NOMO-1 (cell line): ENCODE data around the gene DLK1.
A peak's percentile ranks its signal among the peaks of the same experiment; 100 is the strongest.

Experiments used
- DNase-seq, 2 experiments: peaks; one replicate each; lab custom pipeline; 2025; ENCODE audit not compliant: unreplicated experiment in 2 of 2; lab: John Stamatoyannopoulos, UW

The DLK1 gene

DNA sequence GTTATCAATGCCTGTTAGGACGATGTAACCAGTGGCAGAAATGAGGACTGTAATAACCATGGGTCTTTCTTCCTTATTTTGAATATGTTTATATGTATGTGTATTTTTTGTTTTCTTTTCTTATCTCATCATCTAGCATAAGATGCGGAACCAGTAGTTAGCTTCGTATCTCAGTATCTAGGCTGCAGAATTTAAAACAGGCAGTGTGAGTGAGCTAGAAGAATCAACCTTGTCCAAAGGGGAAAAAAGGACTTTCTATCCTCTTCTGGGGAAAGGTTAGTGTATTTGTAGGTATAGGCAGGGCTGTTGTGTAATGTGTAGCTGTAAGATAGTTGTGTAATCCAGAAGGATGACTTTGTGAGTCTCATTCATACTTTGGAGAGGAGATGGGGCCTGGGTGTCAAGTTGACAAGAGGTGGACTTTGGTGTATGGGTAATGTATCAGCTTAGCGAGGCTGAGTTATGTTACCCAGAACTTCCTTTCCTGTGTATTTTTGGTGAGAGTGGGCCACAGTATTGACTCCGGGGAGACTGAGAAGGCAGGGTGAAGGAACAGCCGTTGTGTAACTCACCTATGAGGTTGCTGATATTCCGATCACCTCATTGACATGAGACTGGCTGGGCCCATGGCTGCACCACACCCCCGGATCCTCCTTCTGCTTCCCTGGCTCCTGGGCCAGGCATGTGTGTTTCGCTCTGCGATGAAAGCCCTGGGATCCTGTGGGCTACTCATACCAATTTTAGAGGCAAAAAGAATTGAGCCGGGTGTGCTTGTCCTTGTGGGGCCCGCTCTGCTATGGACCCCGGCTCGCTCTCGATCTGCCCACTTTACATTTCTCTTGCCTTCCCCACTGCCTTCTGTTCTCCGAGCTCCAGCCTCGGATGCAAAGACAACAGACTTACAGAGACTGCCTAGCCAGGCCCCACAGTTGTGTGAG is 24.3 kb downstream of the DLK1 start:
- DNase-seq: no peak

DNA sequence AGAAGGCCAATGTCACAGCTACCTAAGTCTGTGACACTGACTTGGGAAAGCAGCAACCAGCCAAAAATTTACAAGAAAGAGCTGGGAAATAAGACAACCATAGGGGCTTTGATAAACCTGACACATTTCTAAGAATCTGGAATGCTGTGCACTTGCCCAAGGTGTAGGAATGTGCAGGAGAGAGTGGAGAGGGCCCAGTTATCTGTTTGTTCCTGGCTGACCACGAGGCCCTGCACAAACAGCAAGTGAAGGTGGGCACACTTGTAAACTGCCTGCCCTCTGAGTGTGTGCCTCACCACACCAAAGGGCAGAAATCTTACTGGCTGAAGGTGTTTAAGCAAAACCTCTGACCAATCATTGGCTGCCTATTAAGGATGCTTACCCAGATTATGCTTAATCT is 27.3 kb downstream of the DLK1 start:
- DNase-seq: no peak

DNA sequence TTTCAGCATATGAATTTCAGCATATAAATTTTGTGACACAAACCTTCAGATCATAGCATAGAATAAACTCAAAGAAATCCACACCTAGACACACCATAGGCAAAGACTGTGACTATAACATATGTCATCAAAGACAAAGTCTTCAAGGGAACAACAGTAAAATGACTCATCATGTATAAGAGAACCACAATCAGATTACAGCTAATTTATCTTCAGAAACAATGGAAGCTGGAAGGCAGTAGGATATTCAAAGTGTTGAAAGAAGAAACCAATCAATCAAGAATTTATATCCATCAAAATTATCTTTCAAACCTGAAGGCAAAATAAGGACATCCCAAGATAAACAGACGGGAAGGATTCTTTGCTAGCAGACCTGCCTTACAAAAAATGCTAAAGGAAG is 29.0 kb downstream of the DLK1 start:
- DNase-seq: no peak

DNA sequence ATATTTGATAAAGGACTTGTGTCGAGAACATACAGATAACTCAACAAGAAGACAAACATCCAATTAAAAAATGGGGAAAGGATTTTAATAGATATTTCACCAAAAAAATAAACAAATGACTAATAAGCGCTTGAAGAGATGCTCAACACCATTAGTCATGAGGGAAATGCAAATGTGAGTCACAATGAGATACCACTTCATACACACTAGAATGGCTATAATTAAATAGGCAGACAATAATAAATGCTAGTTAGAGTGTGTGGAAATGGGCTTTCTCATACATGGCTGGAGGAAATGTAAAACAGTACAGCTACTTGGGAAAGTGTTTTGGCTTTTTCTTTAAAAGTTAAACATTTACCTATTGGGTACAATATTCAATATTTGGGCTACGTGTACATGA is 34.8 kb downstream of the DLK1 start:
- no peak for DNase-seq

DNA sequence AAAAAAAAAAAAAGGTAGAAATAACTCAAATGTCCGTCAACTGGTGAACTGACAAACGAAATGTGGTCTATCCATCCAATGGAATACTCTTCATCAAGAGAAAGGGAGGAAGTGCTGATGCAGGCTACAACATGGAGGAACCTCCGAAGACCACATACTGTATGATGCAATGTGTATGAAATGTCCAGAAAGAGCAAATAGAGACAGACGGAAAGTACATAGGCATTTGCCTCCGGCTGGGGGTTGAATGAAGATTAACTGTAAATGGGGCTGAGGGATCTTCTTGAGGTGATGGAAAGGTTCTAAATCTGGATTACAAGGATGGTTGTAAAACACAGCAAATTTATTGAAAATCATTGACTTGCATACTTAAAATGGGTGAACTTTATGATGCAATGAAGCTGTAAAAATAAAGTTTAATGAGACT is 35.4 kb downstream of the DLK1 start:
- peak; percentile 26 to 66 for DNase-seq

DNA sequence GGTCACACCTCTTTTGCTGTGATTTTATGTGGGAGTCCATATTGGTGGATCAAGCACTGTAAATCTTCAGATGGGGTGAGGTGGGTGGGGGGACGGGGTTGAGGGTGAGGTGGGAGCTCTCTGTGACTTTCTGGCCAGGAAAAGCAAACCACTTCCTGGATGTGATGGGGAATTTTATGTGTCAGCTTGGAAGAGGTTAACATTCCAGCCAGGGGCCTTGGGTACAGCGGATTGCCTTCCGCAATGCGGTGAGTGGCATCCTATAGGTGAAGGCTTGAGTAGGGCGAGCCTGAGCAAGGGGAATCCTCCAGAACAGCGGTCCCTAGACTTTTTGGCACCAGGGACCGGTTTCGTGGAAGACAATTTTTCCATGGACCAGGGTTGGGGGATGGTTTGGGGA is 36.2 kb downstream of the DLK1 start:
- no peak for DNase-seq

DNA sequence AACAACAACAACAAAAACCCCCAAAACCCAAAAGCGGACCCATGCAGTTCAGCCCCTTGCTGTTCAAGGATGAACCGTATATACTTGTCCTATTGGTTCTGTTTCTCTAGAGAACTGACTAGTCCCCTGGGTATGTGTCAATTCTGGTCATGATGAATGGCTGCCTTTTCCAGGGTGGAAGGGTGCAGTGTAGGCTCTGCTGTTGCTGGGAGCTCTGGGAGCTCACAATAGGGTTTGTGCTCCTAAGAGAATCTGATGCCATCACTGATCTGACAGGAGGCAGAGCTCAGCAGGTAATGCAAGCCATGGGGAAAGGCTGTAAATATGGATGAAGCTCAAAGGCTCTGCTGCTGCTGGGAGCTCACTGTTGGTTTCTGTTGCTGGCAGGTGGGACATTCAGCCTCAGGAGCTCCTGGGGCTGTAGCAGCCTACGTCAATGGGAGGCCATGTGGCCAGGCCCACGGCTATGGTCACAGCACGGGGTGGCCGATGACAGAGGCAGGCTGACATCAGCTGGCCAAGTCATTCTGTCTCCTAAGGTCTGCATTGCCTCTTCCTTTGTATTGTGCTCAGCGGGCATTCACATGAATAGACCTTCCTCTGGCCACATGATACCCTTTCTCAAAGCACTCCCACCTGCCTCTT is 37.9 kb downstream of the DLK1 start:
- DNase-seq: no peak

DNA sequence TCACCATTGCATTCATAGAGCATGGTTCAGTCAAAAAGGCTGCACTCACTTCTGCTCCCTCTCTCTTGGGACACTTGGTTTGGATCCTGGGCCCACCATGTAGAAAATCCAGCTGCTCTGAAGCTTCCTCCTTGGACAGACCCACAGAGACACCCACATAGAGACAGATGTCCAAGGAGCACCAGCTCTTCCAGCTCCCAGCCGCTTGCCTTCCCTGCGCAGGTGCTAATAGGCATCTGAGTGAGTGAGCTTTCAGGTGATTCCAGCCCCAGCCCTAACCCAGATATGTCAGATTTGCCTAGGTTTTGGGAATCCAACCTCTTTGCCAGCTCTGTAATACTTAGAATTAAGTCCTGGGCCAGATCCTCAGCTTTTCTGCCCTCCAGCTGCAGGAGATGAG is 38.6 kb downstream of the DLK1 start:
- no peak for DNase-seq

DNA sequence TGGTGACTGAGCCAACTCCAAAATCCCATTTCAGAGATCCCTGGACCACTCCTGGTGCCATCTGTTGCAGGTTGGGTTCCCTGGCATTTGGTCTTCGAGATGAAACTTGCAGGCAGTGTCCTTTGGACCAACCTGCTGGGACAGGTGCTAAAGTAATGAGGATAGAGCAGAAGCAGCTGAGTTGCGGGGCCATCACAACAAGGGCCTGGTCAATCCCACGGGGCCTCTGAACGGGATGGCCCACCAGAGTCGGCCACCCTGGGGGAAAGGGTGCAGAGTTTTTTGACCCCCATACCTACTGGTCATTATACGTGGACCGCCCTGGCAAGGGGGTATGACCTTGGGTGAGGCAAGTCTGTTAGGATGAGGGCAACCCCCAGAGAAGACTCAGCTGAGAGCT is 39.3 kb downstream of the DLK1 start:
- no peak for DNase-seq

DNA sequence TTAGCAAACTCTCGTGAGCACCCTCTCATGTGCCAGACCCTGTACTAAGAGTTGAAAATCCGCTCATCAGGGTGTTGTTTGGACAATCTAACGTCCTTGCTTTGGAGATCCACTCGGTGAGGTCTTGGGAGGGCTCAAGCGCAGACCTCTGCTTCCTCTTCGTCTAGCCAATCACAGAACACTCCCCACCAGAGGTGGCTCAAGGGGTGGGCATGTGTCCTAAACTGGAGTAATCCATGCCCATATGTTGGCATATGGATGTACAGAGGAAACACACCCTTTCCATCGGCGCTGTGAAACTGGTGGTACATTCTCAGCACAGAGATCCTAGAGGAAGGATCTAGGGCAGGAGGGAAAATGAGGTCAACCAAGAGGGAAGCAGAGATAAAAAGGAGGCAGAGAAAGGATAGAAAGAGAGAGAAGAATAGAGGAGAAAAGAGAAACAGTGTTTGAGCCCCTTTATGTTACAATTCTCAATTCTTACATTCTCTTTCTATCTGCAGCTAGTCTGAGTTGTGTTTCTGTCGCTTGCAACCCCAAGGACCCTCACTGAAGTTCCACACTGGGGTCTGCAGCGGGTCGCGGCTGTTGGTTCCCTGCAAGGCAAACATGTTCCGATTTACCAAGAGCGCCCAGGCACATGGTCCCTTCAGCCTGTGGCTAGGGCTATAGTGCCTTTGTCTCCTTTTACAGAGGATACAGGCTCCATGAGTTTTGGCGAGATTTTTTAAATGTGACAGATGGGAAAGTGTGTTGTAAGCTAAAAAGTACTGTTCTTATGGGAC is 40.5 kb downstream of the DLK1 start:
- DNase-seq: no peak

DNA sequence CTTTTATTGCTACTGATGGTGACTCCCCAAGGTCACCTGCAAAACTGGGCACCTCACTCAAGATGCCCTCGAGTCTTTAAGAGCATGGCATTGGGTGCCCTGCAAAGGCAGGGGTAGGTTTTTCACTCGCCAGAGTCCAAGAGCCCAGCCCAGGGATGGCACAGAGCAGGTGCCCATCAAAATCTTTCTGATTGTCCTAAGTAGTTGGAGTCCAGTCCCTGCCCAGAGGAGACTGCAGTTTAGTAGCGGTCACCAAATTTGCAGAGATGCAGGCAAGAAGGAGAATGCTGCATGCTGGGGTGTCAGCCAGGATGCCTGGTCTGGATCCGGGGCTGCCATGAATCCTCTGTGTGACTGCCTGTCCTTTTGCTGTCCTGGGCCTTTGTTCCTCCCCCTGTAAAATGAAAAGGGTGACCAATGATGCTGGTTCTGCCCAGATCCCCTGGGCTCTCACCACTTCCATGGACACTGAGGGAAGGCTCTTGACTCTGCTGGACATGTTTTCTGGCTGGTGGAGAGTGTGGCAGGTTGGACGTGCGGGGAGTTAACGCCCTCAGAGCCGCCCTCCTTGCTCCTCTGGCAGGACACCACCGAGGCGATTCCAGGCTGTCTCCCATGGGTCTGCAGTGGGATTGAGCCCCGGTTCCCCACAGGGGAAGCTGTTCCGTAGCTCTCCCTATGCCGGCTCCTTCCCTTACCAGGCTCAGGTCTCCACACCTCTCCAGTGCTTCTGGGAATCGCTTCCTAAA is 41.3 kb downstream of the DLK1 start:
- DNase-seq: no peak

DNA sequence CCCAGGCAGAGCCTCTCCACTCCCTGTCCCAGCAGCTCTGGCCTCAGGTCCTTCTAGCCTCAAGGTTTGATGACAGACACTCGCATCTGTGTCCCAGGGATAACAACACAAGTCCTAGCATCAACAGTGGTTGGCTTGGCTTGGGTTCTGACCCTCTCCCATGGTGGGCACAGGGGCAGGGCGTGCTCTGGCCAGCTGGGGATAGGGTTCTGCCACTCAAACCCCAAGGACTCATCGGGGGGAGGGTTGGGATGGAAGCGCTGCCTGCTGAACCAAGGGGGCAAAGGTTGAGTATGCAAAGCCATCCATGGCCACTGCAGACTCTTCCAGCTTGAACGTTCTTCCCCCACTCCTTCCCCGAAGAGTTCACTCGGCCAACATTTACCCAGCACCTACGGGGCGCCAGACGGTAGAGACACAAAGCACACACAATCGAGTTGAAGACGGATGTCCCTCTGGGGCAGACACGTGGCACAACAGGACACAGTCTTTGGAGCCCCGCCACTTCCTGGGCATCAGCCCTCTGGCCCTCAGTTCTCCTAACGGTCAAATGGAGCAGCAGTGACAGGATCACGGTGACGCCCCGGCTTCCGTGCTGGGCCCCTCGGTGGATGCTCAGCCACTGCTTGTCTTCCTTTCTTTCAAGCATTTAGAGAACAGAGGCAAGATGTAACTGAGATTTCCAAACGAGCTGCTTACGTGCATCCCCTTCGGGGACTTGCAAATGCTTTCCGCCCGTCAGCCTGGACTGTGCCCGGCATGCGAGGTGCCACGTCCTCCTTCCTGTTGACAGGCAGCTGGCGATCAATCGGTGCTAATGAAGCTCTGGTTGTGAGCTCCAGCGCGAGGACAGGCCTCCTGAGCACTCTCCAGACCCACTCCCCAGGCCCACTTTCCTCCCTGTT is 42.6 kb downstream of the DLK1 start:
- no peak for DNase-seq

DNA sequence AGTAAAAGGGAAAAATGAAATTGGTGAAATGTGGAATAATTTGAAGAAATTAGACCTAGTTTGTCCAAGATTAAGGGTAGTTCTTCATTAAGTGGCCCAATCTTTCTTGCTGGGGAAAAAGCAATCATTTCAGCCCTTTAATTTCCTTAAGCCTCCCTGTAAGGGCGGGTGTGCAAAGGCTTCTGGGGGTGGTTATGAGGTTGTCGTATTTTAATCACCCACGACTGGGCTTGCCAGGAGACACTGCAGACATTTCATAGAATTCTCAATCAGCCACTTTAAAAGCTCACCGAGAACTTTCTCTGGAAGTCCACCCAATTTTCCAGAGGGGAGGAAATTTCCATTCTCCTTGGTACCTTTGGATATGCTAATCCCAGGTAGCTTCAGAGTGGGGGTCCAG is 43.4 kb downstream of the DLK1 start:
- no peak for DNase-seq

DNA sequence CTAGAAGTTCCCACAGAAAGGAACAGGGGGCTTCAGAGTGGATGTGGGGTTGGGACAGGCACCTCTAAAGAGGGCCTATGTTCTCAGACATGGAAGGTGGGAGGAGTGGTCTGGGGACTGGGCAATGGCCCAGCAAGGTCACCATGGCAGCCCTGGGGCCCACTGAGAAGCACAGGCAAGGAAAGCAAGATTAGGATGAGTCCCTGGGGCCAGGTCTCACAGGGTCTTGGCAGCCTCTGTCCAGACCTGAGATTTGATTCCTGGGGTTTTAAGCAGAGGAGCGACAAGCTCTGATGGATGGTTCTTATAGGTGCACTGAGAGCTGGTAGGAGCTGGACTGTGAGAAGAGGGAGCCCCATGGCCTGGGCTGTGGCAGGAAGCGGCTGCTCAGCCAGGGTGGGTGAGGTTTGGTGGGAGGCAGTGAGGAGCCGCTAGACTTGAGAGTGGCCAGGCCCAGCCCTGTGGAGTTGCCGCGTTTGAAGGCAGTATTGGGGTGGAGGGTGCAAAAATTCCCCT is 44.0 kb downstream of the DLK1 start:
- DNase-seq: no peak

DNA sequence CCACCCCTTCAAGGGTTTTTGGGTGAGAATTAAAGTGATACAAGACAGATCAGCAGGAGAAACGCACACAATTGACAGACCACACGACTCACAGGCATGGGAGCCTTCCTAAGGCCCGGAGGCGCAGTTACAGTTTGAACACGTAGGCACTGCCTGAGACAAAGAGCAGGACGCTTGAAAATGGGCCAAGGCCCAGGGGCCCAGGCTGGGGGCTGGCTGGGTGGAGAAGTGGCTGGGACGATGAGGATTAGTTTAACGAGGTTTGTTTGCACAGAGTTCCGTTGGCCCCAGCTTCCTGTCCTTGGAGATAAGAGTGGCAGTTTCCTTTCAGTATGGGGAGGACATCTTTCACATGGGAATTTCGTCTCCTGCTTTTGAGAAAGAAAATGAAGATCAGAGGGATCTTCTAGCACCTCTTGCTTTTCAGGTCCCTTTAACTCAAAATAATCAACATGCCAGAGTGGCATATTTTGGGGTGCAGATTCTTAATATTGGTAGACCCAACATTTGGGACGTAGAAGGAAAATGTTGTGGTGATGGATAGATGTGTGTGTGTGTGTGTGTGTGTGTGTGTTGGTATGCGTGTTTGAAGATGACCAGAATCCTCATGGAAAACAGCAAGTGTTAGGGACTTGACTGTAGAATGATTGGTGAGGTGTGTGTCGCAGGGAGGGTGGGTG is 44.6 kb downstream of the DLK1 start:
- no peak for DNase-seq

DNA sequence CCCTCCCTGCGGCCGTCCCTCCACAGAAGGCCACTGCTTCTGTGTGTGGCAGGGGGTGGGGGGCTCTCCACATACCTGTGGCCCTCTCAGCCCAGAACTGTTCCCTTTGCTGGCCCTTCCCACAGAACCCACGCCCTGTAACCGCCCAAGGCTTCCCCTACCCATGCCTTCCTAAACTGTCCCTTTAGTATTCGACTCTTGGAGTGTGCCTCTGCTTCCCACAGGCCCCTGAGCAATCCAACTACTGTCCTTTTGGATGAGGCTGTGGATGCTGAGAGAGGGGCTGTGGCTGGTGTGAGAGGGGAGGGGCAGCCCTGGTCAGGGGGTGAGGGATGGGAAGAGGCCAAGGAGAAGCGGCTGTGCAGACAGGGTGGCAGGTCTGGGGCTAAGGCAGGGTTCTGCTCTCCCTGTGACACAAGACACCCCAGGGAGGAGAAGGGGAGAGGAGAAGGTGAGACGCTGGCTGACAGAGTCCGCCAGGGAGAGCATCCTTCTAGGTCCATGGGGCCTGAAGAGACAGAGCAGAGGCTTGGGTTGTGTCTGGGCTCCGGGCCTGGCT is 46.0 kb downstream of the DLK1 start:
- DNase-seq: no peak

DNA sequence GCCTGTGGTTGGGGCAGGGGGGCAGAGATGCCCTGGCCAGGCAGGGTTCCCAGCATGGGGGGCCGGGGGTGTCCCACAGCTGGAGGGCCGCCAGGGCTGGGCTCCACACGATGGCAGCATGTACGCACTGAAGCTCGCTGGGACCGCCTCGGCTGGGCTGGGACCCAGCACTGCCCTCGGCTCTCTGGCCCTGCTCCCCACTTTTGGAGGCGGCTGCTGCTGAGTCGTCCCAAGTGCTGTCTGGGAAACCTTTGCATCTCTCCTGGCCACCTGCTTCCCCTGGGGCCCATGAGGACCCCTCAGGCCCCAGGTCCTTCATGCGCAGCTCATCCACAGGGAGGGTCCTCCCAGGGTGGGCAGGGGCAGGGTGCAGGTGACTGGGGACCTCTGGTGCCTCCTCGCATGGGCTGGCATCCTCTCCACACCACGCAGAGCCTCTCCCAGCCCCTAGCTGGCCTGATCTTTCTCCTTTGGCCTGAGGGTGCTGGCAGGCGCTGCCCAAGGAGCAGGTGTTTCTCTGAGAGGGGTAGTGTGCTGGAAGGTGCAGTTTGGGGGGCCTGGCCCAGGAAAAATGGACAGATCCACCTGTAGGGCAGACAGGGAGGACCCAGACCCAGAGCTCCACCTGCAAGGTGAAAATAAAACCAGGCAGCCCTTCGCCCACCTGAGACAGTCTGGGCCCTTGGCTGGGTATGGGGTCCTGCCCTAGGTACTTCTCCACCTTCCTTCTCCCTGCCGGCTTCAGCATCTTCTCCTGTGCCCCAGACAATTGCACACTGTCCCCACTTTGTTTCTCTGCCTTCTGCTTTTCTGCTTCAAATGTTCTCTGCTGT is 46.9 kb downstream of the DLK1 start:
- DNase-seq: no peak

DNA sequence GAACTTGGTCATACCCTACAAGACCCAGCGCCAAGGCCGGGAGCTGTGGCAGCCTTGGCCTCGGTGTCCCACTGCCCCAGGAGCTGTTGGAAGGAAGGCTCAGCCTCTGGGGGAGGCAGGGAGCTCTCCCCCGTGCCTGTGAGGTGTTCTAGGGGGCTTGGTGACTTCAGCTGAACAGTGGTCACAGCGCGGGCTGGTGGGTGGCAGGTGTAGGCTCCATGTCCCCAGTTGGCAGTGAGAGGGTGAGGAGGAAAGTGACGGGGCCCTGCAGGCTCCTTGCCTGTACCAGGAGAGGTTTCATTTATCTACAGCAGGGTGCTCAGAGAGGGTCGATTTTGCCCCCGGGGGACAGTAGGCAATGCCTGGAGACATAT is 47.5 kb downstream of the DLK1 start:
- no peak for DNase-seq
